ENCODE data around the gene ZNF362.

The ZNF362 gene

GRCh38 chr1:33327587-33328325 is 71.5 kb downstream of the ZNF362 start:
- DNase-seq (ENCODE audit: low read depth), result peak; percentile 93

- no peak for DNase-seq (ENCODE audit: low read depth)
Observed at GRCh38 chr1:33328817-33329216, 72.5 kb downstream of the ZNF362 start.

- DNase-seq (ENCODE audit: low read depth), result no peak
Observed at GRCh38 chr1:33329600-33330305, 73.5 kb downstream of the ZNF362 start.

GRCh38 chr1:33330361-33330890 is 74.1 kb downstream of the ZNF362 start:
- DNase-seq (ENCODE audit: low read depth), result no peak

GRCh38 chr1:33330906-33331305 is 74.6 kb downstream of the ZNF362 start:
- no peak for DNase-seq (ENCODE audit: low read depth)

- DNase-seq (ENCODE audit: low read depth), result no peak
Observed at GRCh38 chr1:33331444-33332356, 75.4 kb downstream of the ZNF362 start.

GRCh38 chr1:33332357-33332789 is 76.1 kb downstream of the ZNF362 start:
- DNase-seq (ENCODE audit: low read depth), result no peak

GRCh38 chr1:33332881-33333280 is 76.6 kb downstream of the ZNF362 start:
- DNase-seq (ENCODE audit: low read depth), result no peak

- no peak for DNase-seq (ENCODE audit: low read depth)
Observed at GRCh38 chr1:33334081-33334552, 77.8 kb downstream of the ZNF362 start.

GRCh38 chr1:33335020-33335419 is 78.7 kb downstream of the ZNF362 start:
- no peak for DNase-seq (ENCODE audit: low read depth)

- DNase-seq (ENCODE audit: low read depth), result no peak
Observed at GRCh38 chr1:33336580-33336979, 80.3 kb downstream of the ZNF362 start.

GRCh38 chr1:33337441-33337840 is 81.1 kb downstream of the ZNF362 start:
- no peak for DNase-seq (ENCODE audit: low read depth)

- DNase-seq (ENCODE audit: low read depth), result peak; percentile 55
Observed at GRCh38 chr1:33338048-33338439, 81.8 kb downstream of the ZNF362 start.

GRCh38 chr1:33338440-33339211 is 82.3 kb downstream of the ZNF362 start:
- peak; percentile 77 for DNase-seq (ENCODE audit: low read depth)

GRCh38 chr1:33339413-33339812 is 83.1 kb downstream of the ZNF362 start:
- no peak for DNase-seq (ENCODE audit: low read depth)

- no peak for DNase-seq (ENCODE audit: low read depth)
Observed at GRCh38 chr1:33341190-33341589, 84.9 kb downstream of the ZNF362 start.

GRCh38 chr1:33342041-33342723 is 85.9 kb downstream of the ZNF362 start:
- DNase-seq (ENCODE audit: low read depth), result peak; percentile 89

GRCh38 chr1:33343539-33343938 is 87.2 kb downstream of the ZNF362 start:
- no peak for DNase-seq (ENCODE audit: low read depth)

GRCh38 chr1:33344896-33345560 is 88.7 kb downstream of the ZNF362 start:
- DNase-seq (ENCODE audit: low read depth), result no peak

GRCh38 chr1:33346533-33346926 is 90.2 kb downstream of the ZNF362 start:
- no peak for DNase-seq (ENCODE audit: low read depth)

Measured in GM04504 (cell line).